WTC11 (cell line): ENCODE data around the gene P3H1.

Experiments
- JUN ChIP-seq: sonication (generic); formaldehyde crosslinking; IDR thresholded peaks from 2 replicates; pipeline ENCODE4 v1.8.0; 2023; ENCODE audit warnings: mild to moderate bottlenecking, missing genetic modification reagents
- TEAD4 ChIP-seq: sonication (generic); formaldehyde crosslinking; IDR thresholded peaks from 2 replicates; pipeline ENCODE4 v1.8.0; 2022; ENCODE audit warnings: mild to moderate bottlenecking, missing genetic modification reagents
- TF ChIP-seq, protein P1 (sequence below): fragments of 200-600 bp; IDR thresholded peaks from 2 replicates; pipeline ENCODE4 v1.8.0; 2022; ENCODE audit warnings: antibody characterized with exemption
- TF ChIP-seq, protein P2 (sequence below): sonication (generic); formaldehyde crosslinking; IDR thresholded peaks from 2 replicates; pipeline ENCODE4 v1.8.0; 2022; ENCODE audit warnings: mild to moderate bottlenecking, missing genetic modification reagents
- TF ChIP-seq, protein P3 (sequence below): sonication (generic); formaldehyde crosslinking; IDR thresholded peaks from 2 replicates; pipeline ENCODE4 v1.8.0; 2022; ENCODE audit warnings: mild to moderate bottlenecking, missing genetic modification reagents

DNA sequence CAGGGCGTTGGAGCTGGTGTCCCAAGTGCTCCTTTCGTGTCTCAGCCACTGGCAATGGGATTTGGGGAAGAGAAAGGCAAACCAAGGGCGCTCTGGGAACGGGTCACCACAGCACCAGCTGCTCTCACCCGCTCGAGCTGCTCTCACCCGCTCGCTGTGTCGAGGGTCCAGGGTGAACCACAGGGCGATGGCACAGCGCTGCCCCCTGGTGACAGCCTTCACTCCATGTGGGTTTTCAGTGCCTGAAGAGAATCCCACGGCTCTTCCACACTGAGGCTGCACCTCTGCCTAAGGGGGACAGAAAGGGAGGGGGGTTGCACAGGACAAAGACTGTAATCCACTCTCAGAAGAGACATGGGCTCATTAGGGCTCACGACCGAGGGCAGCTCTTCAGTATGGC lies 19.7 kb downstream of the P3H1 start:
- TF ChIP-seq, protein P1, sequence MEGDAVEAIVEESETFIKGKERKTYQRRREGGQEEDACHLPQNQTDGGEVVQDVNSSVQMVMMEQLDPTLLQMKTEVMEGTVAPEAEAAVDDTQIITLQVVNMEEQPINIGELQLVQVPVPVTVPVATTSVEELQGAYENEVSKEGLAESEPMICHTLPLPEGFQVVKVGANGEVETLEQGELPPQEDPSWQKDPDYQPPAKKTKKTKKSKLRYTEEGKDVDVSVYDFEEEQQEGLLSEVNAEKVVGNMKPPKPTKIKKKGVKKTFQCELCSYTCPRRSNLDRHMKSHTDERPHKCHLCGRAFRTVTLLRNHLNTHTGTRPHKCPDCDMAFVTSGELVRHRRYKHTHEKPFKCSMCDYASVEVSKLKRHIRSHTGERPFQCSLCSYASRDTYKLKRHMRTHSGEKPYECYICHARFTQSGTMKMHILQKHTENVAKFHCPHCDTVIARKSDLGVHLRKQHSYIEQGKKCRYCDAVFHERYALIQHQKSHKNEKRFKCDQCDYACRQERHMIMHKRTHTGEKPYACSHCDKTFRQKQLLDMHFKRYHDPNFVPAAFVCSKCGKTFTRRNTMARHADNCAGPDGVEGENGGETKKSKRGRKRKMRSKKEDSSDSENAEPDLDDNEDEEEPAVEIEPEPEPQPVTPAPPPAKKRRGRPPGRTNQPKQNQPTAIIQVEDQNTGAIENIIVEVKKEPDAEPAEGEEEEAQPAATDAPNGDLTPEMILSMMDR: no peak
- TF ChIP-seq, protein P2, sequence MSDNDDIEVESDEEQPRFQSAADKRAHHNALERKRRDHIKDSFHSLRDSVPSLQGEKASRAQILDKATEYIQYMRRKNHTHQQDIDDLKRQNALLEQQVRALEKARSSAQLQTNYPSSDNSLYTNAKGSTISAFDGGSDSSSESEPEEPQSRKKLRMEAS: no peak
- TF ChIP-seq TEAD4 (CRISPR knock-in tag): no peak
- TF ChIP-seq JUN (CRISPR knock-in tag): no peak
- TF ChIP-seq, protein P3, sequence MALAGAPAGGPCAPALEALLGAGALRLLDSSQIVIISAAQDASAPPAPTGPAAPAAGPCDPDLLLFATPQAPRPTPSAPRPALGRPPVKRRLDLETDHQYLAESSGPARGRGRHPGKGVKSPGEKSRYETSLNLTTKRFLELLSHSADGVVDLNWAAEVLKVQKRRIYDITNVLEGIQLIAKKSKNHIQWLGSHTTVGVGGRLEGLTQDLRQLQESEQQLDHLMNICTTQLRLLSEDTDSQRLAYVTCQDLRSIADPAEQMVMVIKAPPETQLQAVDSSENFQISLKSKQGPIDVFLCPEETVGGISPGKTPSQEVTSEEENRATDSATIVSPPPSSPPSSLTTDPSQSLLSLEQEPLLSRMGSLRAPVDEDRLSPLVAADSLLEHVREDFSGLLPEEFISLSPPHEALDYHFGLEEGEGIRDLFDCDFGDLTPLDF (CRISPR knock-in tag): no peak
